DOHH2 (cell line): ENCODE results near the gene PPARD.

Experiments
- H3F3A ChIP-seq: fragments of 200-600 bp; sonication (generic), shearing (Covaris generic); 2 replicates; pipeline ENCODE4 v1.6.0; 2016; ENCODE audit warnings: antibody characterized with exemption, mild to moderate bottlenecking; ENCODE audit not compliant: control insufficient read depth, insufficient read depth
- H3K27ac ChIP-seq: fragments of 200-600 bp; sonication (generic); 2 replicates; pipeline ENCODE4 v1.5.1; 2014; ENCODE audit warnings: low read depth, mild to moderate bottlenecking, low read length, moderate library complexity
- H3K27me3 ChIP-seq: fragments of 200-600 bp; sonication (generic); 2 replicates; pipeline ENCODE4 v1.6.1; 2014; ENCODE audit warnings: mild to moderate bottlenecking, low read length, mixed read lengths; ENCODE audit not compliant: control insufficient read depth
- H3K36me3 ChIP-seq: fragments of 200-600 bp; sonication (generic); 2 replicates; pipeline ENCODE4 v1.6.1; 2014; ENCODE audit warnings: mild to moderate bottlenecking, low read length, moderate library complexity, mixed read lengths; ENCODE audit not compliant: control insufficient read depth
- H3K4me1 ChIP-seq: fragments of 200-600 bp; sonication (generic); 2 replicates; pipeline ENCODE4 v1.6.1; 2014; ENCODE audit warnings: mild to moderate bottlenecking, low read length, mixed read lengths; ENCODE audit not compliant: control insufficient read depth
- H3K4me2 ChIP-seq: fragments of 200-600 bp; sonication (generic); 2 replicates; pipeline ENCODE4 v1.6.0; 2014; ENCODE audit warnings: mild to moderate bottlenecking, low read length, moderate library complexity
- H3K4me3 ChIP-seq: fragments of 200-600 bp; sonication (generic); 2 replicates; pipeline ENCODE4 v1.5.1; 2014; ENCODE audit warnings: mild to moderate bottlenecking, low read length, mixed read lengths
- H3K79me2 ChIP-seq: fragments of 200-600 bp; sonication (generic); 2 replicates; pipeline ENCODE4 v1.6.1; 2014; ENCODE audit warnings: mild to moderate bottlenecking, low read length, mixed read lengths; ENCODE audit not compliant: control insufficient read depth
- H3K9me2 ChIP-seq: fragments of 200-600 bp; sonication (generic); replicated peaks from 2 replicates; pipeline ENCODE4 v1.6.1; 2014; ENCODE audit warnings: mild to moderate bottlenecking, low read length, mixed read lengths; ENCODE audit not compliant: control insufficient read depth
- H3K9me3 ChIP-seq: fragments of 200-600 bp; sonication (generic); 2 replicates; pipeline ENCODE4 v1.6.1; 2014; ENCODE audit warnings: antibody characterized with exemption, low read length, mixed read lengths; ENCODE audit not compliant: control insufficient read depth, insufficient read depth
- H4K20me1 ChIP-seq: fragments of 200-600 bp; sonication (generic); 2 replicates; pipeline ENCODE4 v1.6.0; 2014; ENCODE audit warnings: low read depth, mild to moderate bottlenecking, antibody characterized with exemption, low read length, moderate library complexity; ENCODE audit not compliant: control insufficient read depth, insufficient read depth
- CTCF ChIP-seq: fragments of 200-600 bp; sonication (generic); IDR thresholded peaks from one replicate; pipeline ENCODE4 v1.5.1; 2014; ENCODE audit warnings: antibody characterized with exemption, mild to moderate bottlenecking, low read depth, low read length; ENCODE audit not compliant: poor library complexity, severe bottlenecking
- EZH2phosphoT487 ChIP-seq: fragments of 200-600 bp; sonication (generic); IDR thresholded peaks from 2 replicates; pipeline ENCODE4 v1.6.1; 2017; ENCODE audit warnings: borderline replicate concordance, mild to moderate bottlenecking, antibody characterized with exemption, low read length, moderate library complexity, mixed read lengths

The PPARD gene

GRCh38 chr6:35356391-35356790 is 14.0 kb downstream of the PPARD start:
- TF ChIP-seq EZH2phosphoT487, result no peak
- Histone ChIP-seq H3K4me1 (no peaks in the 10 kb centered on the region), H3K27me3 (no peaks in the 10 kb centered on the region), H3K4me3 (no peak overlapping the region), H3K27ac (no peak overlapping the region), H3K36me3 (peaks cover 26% of the 10 kb centered on the region), H3K79me2 (no peaks in the 10 kb centered on the region), H3K9me2 (no peaks in the 10 kb centered on the region), H4K20me1 (no peaks in the 10 kb centered on the region), H3K4me2 (no peak overlapping the region), H3K9me3 (no peaks in the 10 kb centered on the region), H3F3A (no peaks in the 10 kb centered on the region)

- H3K4me3 ChIP-seq, result no peak overlapping the region
- peaks cover 24% of the 10 kb centered on the region for H3K36me3 ChIP-seq
- no peaks in the 10 kb centered on the region for H3F3A ChIP-seq
- no peak overlapping the region for H3K4me2 ChIP-seq
- no peaks in the 10 kb centered on the region for H3K9me2 ChIP-seq
- no peak overlapping the region for H3K27ac ChIP-seq
- H3K27me3 ChIP-seq, result no peaks in the 10 kb centered on the region
- H3K79me2 ChIP-seq, result no peaks in the 10 kb centered on the region
- H3K4me1 ChIP-seq, result peaks cover 7% of the 10 kb centered on the region
- no peaks in the 10 kb centered on the region for H4K20me1 ChIP-seq
- TF ChIP-seq CTCF (no peak), EZH2phosphoT487 (no peak)
- H3K9me3 ChIP-seq, result no peaks in the 10 kb centered on the region
Measured at GRCh38 chr6:35357677-35358076, 15.3 kb downstream of the PPARD start.

- Histone ChIP-seq H3K27ac (no peak overlapping the region), H4K20me1 (no peaks in the 10 kb centered on the region)
- TF ChIP-seq EZH2phosphoT487 (no peak), CTCF (no peak)
Measured at GRCh38 chr6:35358086-35358485, 15.7 kb downstream of the PPARD start.

GRCh38 chr6:35359346-35359743 is 17.0 kb downstream of the PPARD start:
- H3F3A ChIP-seq, result no peaks in the 10 kb centered on the region
- H3K27ac ChIP-seq, result no peak overlapping the region
- H3K36me3 ChIP-seq, result peaks cover 22% of the 10 kb centered on the region
- H3K4me2 ChIP-seq, result no peak overlapping the region
- TF ChIP-seq CTCF (no peak), EZH2phosphoT487 (no peak)
- no peaks in the 10 kb centered on the region for H3K9me2 ChIP-seq
- H3K9me3 ChIP-seq, result no peaks in the 10 kb centered on the region
- H4K20me1 ChIP-seq, result no peaks in the 10 kb centered on the region
- H3K79me2 ChIP-seq, result no peaks in the 10 kb centered on the region; the same call in 1 of the 2 replicates
- peaks cover 16% of the 10 kb centered on the region for H3K4me1 ChIP-seq
- no peak overlapping the region for H3K4me3 ChIP-seq
- no peaks in the 10 kb centered on the region for H3K27me3 ChIP-seq

More at GRCh38 chr6:35358086-35358485, 15.7 kb downstream of the PPARD start:
- Histone ChIP-seq H3K4me1 (peaks cover 12% of the 10 kb centered on the region), H3K79me2 (no peaks in the 10 kb centered on the region; the same call in 1 of the 2 replicates), H3K4me3 (no peak overlapping the region), H3K4me2 (no peak overlapping the region), H3K9me3 (no peaks in the 10 kb centered on the region), H3K27me3 (no peaks in the 10 kb centered on the region), H3K9me2 (no peaks in the 10 kb centered on the region), H3K36me3 (peaks cover 23% of the 10 kb centered on the region), H3F3A (no peaks in the 10 kb centered on the region)
